Measurements from ENCODE around the gene VPS36. TPM values are rescaled to one million over a fixed set of nuclear protein-coding genes. Genes with fewer than 3 reads are reported as not detected.

The VPS36 gene
- total and polyA plus RNA-seq, 10 of the 15 experiments (the other 5 are each of a cell fraction or from before 2014, with no cell fraction given): 10.3 to 29.0 (median 23.9) TPM

DNA sequence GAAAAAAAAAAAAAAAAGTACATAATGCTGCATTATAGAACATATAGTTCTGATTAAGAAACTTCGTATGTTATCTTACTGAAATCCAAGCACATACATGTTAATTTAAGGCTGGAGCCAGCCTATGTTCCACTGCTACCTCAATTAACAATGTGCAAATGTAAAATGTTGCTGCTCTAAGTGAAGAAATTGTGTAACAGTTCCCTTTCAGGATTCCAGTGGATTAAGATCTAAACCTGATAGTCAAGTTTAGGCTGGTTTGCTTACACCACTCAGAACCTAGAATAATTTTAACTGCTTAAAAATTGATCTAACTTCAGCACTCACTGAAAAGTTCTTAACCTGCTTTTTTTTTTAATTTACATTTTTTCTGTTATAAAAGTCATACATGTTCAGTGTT is 4.2 kb downstream of the VPS36 start:
- BruUV-seq (replicated peaks): no TSS peak
- DNase-seq (ENCODE audit: low read depth, low spot score): no peak
- in situ Hi-C loops (cut with MboI): loop anchor here (5.0 kb wide), 1 partner anchor 99 kb away; no protein-coding TSS in a partner anchor
- SMC1A ChIA-PET (ENCODE audit: uncharacterized antibody, unreplicated experiment): no interaction called here
- H4K20me1 ChIP-seq (ENCODE audit: control insufficient read depth, insufficient read depth): peaks cover 2% of the 10 kb centered on the region; the same call in 1 of the 2 replicates
- no peaks in the 10 kb centered on the region for H3K27me3 ChIP-seq (replicated peaks in 1 of 2; ENCODE audit: control insufficient read depth in 2 of 2, insufficient read depth in 2 of 2, low read length in 1 of 2)
- RAD21 ChIA-PET (ENCODE audit: unreplicated experiment): no interaction called here
- H3K9me3 ChIP-seq (replicated peaks; ENCODE audit: control insufficient read depth, insufficient read depth, low read length): no peaks in the 10 kb centered on the region; the same call in 2 of the 3 replicates
- ATAC-seq: no peak
- 100% methylated on average over 1 of the region's 1 CpG for WGBS (ENCODE audit: insufficient coverage, insufficient replicate concordance, low lambda C conversion rate, missing lambda C conversion rate)
- H3K4me3 ChIP-seq: no peak overlapping the region
- H3K4me1 ChIP-seq (ENCODE audit: control insufficient read depth, insufficient read depth, low read length): peaks cover 14% of the 10 kb centered on the region
- intact Hi-C loops (cut with micrococcal nuclease; ENCODE audit: unreplicated experiment): no loop called here
- H3K4me2 ChIP-seq (ENCODE audit: control insufficient read depth, insufficient read depth): no peak overlapping the region
- no peaks in the 10 kb centered on the region for H3K36me3 ChIP-seq (ENCODE audit: control insufficient read depth in 2 of 2, insufficient read depth in 2 of 2, low read length in 1 of 2)
- FAIRE-seq: no peak
- H3K27ac ChIP-seq (ENCODE audit: control insufficient read depth, insufficient read depth): no peak overlapping the region
- H3K9ac ChIP-seq (ENCODE audit: control insufficient read depth, insufficient read depth, low read length): no peak overlapping the region
- CTCF ChIA-PET: no interaction called here
- peaks cover 37% of the 10 kb centered on the region for H3K79me2 ChIP-seq (ENCODE audit: control insufficient read depth, insufficient read depth, low read length)
- no peak overlapping the region for H2AFZ ChIP-seq (ENCODE audit: control insufficient read depth, low read depth, low read length)
- POLR2A ChIA-PET: no interaction called here
- no peak for TF ChIP-seq HDAC6 (IDR thresholded peaks at IDR 0.05; ENCODE audit: unreplicated experiment)
- TF ChIP-seq, protein P1, sequence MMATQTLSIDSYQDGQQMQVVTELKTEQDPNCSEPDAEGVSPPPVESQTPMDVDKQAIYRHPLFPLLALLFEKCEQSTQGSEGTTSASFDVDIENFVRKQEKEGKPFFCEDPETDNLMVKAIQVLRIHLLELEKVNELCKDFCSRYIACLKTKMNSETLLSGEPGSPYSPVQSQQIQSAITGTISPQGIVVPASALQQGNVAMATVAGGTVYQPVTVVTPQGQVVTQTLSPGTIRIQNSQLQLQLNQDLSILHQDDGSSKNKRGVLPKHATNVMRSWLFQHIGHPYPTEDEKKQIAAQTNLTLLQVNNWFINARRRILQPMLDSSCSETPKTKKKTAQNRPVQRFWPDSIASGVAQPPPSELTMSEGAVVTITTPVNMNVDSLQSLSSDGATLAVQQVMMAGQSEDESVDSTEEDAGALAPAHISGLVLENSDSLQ (IDR thresholded peaks at IDR 0.05): no peak
- no peak for TF ChIP-seq CHD4 (IDR thresholded peaks at IDR 0.05)
- TF ChIP-seq, protein P2, sequence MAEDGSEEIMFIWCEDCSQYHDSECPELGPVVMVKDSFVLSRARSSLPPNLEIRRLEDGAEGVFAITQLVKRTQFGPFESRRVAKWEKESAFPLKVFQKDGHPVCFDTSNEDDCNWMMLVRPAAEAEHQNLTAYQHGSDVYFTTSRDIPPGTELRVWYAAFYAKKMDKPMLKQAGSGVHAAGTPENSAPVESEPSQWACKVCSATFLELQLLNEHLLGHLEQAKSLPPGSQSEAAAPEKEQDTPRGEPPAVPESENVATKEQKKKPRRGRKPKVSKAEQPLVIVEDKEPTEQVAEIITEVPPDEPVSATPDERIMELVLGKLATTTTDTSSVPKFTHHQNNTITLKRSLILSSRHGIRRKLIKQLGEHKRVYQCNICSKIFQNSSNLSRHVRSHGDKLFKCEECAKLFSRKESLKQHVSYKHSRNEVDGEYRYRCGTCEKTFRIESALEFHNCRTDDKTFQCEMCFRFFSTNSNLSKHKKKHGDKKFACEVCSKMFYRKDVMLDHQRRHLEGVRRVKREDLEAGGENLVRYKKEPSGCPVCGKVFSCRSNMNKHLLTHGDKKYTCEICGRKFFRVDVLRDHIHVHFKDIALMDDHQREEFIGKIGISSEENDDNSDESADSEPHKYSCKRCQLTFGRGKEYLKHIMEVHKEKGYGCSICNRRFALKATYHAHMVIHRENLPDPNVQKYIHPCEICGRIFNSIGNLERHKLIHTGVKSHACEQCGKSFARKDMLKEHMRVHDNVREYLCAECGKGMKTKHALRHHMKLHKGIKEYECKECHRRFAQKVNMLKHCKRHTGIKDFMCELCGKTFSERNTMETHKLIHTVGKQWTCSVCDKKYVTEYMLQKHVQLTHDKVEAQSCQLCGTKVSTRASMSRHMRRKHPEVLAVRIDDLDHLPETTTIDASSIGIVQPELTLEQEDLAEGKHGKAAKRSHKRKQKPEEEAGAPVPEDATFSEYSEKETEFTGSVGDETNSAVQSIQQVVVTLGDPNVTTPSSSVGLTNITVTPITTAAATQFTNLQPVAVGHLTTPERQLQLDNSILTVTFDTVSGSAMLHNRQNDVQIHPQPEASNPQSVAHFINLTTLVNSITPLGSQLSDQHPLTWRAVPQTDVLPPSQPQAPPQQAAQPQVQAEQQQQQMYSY (CRISPR knock-in tag; IDR thresholded peaks at IDR 0.05): no peak
- TF ChIP-seq, protein P3, sequence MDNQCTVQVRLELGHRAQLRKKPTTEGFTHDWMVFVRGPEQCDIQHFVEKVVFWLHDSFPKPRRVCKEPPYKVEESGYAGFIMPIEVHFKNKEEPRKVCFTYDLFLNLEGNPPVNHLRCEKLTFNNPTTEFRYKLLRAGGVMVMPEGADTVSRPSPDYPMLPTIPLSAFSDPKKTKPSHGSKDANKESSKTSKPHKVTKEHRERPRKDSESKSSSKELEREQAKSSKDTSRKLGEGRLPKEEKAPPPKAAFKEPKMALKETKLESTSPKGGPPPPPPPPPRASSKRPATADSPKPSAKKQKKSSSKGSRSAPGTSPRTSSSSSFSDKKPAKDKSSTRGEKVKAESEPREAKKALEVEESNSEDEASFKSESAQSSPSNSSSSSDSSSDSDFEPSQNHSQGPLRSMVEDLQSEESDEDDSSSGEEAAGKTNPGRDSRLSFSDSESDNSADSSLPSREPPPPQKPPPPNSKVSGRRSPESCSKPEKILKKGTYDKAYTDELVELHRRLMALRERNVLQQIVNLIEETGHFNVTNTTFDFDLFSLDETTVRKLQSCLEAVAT (IDR thresholded peaks at IDR 0.05): no peak
- TF ChIP-seq PML (IDR thresholded peaks at IDR 0.05; ENCODE audit: low read length): no peak
- no peak for TF ChIP-seq STAT1 (conservative IDR thresholded peaks at IDR 0.05)
- no peak for TF ChIP-seq FOXM1 (IDR thresholded peaks at IDR 0.05; ENCODE audit: low read depth, low read length)
- TF ChIP-seq CBFB (IDR thresholded peaks at IDR 0.05; ENCODE audit: low read depth): no peak
- TF ChIP-seq CREM (IDR thresholded peaks at IDR 0.05; ENCODE audit: low read depth): no peak
- TF ChIP-seq, protein P4, sequence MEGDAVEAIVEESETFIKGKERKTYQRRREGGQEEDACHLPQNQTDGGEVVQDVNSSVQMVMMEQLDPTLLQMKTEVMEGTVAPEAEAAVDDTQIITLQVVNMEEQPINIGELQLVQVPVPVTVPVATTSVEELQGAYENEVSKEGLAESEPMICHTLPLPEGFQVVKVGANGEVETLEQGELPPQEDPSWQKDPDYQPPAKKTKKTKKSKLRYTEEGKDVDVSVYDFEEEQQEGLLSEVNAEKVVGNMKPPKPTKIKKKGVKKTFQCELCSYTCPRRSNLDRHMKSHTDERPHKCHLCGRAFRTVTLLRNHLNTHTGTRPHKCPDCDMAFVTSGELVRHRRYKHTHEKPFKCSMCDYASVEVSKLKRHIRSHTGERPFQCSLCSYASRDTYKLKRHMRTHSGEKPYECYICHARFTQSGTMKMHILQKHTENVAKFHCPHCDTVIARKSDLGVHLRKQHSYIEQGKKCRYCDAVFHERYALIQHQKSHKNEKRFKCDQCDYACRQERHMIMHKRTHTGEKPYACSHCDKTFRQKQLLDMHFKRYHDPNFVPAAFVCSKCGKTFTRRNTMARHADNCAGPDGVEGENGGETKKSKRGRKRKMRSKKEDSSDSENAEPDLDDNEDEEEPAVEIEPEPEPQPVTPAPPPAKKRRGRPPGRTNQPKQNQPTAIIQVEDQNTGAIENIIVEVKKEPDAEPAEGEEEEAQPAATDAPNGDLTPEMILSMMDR (IDR thresholded peaks at IDR 0.05 in 2 of 3, conservative IDR thresholded peaks at IDR 0.05 in 1 of 3; ENCODE audit: control insufficient read depth in 2 of 3, extremely low read depth in 1 of 3, insufficient read depth in 1 of 3, low read depth in 3 of 3, low read length in 3 of 3): no peak
- TF ChIP-seq, protein P5, sequence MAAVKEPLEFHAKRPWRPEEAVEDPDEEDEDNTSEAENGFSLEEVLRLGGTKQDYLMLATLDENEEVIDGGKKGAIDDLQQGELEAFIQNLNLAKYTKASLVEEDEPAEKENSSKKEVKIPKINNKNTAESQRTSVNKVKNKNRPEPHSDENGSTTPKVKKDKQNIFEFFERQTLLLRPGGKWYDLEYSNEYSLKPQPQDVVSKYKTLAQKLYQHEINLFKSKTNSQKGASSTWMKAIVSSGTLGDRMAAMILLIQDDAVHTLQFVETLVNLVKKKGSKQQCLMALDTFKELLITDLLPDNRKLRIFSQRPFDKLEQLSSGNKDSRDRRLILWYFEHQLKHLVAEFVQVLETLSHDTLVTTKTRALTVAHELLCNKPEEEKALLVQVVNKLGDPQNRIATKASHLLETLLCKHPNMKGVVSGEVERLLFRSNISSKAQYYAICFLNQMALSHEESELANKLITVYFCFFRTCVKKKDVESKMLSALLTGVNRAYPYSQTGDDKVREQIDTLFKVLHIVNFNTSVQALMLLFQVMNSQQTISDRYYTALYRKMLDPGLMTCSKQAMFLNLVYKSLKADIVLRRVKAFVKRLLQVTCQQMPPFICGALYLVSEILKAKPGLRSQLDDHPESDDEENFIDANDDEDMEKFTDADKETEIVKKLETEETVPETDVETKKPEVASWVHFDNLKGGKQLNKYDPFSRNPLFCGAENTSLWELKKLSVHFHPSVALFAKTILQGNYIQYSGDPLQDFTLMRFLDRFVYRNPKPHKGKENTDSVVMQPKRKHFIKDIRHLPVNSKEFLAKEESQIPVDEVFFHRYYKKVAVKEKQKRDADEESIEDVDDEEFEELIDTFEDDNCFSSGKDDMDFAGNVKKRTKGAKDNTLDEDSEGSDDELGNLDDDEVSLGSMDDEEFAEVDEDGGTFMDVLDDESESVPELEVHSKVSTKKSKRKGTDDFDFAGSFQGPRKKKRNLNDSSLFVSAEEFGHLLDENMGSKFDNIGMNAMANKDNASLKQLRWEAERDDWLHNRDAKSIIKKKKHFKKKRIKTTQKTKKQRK (IDR thresholded peaks at IDR 0.05; ENCODE audit: low read depth, low read length): no peak

Measured in GM12878 (cell line).